Progenitor cell of endocrine pancreas (in vitro differentiated cells): ENCODE data around the gene IPCEF1. TPM values are rescaled to one million over a fixed set of nuclear protein-coding genes. Genes with fewer than 3 reads are reported as not detected.

ENCODE experiments used
- DNase-seq: peaks from one replicate; pipeline ENCODE4 v3.0.0; 2021; ENCODE audit warnings: low spot score; ENCODE audit not compliant: unreplicated experiment
- H3K27ac Mint-ChIP-seq: 2 replicates; pipeline ENCODE4 v1.8.0; 2021; ENCODE audit warnings: mild to moderate bottlenecking, moderate library complexity, mixed read lengths
- H3K27me3 Mint-ChIP-seq: 2 replicates; pipeline ENCODE4 v1.8.0; 2021; ENCODE audit warnings: mixed read lengths
- H3K36me3 Mint-ChIP-seq: 2 replicates; pipeline ENCODE4 v1.8.0; 2022; ENCODE audit warnings: mixed read lengths; ENCODE audit not compliant: insufficient read depth
- H3K4me1 Mint-ChIP-seq: 2 replicates; pipeline ENCODE4 v1.8.0; 2021; ENCODE audit warnings: low read depth, mixed read lengths
- H3K4me3 Mint-ChIP-seq: 2 replicates; pipeline ENCODE4 v1.8.0; 2021; ENCODE audit warnings: low read depth, mild to moderate bottlenecking, moderate library complexity, mixed read lengths
- H3K9me3 Mint-ChIP-seq: 2 replicates; pipeline ENCODE4 v1.8.0; 2021; ENCODE audit warnings: low read depth, mixed read lengths
- total RNA-seq: library from RNA; stranded (reverse); gene quantifications from 2 replicates; pipeline ENCODE4 v1.2.1, GENCODE V29; 2021
- TF ChIP-seq, protein P1 (sequence below): fragments of 200-600 bp; sonication (generic); IDR thresholded peaks from one replicate; pipeline ENCODE4 v1.5.0; 2021; ENCODE audit warnings: antibody characterized with exemption, mild to moderate bottlenecking; ENCODE audit not compliant: unreplicated experiment

Gene IPCEF1
- total RNA-seq, 1 donor from 2014 or later: 0.77 TPM

- TF ChIP-seq, protein P1, sequence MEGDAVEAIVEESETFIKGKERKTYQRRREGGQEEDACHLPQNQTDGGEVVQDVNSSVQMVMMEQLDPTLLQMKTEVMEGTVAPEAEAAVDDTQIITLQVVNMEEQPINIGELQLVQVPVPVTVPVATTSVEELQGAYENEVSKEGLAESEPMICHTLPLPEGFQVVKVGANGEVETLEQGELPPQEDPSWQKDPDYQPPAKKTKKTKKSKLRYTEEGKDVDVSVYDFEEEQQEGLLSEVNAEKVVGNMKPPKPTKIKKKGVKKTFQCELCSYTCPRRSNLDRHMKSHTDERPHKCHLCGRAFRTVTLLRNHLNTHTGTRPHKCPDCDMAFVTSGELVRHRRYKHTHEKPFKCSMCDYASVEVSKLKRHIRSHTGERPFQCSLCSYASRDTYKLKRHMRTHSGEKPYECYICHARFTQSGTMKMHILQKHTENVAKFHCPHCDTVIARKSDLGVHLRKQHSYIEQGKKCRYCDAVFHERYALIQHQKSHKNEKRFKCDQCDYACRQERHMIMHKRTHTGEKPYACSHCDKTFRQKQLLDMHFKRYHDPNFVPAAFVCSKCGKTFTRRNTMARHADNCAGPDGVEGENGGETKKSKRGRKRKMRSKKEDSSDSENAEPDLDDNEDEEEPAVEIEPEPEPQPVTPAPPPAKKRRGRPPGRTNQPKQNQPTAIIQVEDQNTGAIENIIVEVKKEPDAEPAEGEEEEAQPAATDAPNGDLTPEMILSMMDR: no peak
- Mint-ChIP-seq H3K4me1 (no peaks in the 10 kb centered on the region), H3K4me3 (no peak overlapping the region)
Observed at GRCh38 chr6:154359161-154359574, 2.6 kb upstream of the IPCEF1 start.

DNA sequence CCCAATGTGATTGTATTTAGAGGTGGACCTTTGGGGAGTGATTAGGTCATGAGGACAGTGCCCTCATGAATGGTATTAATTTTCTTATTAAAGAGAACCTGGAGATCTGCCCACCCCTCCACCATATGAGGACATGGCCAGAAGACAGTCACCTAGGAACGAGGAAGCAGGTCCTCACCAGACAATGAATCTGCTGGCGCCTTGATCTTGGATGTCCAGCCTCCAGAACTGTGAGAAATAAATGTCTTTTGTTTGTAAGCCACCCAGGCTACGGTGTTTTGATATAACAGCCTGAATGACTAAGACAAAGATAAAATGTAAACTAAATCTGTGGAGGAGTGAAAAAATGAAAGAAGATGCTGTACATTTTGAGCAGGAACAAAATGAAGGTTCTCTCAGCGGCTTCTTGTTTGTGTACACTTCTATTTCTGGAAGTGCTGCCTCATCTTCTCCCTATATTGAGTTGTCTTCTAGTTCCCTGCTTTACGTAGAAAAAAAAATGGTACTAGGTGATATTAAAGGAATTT, 1.5 kb upstream of the IPCEF1 start:
- no peak overlapping the region for H3K27ac Mint-ChIP-seq
- DNase-seq: no peak
- H3K36me3 Mint-ChIP-seq: no peaks in the 10 kb centered on the region
- no peaks in the 10 kb centered on the region for H3K9me3 Mint-ChIP-seq
- H3K4me1 Mint-ChIP-seq: no peaks in the 10 kb centered on the region
- no peaks in the 10 kb centered on the region for H3K27me3 Mint-ChIP-seq
- TF ChIP-seq, protein P1: no peak
- no peak overlapping the region for H3K4me3 Mint-ChIP-seq

More at GRCh38 chr6:154359161-154359574, 2.6 kb upstream of the IPCEF1 start:
- no peak for DNase-seq
- Mint-ChIP-seq H3K9me3 (no peaks in the 10 kb centered on the region), H3K27ac (no peak overlapping the region), H3K36me3 (no peaks in the 10 kb centered on the region), H3K27me3 (no peaks in the 10 kb centered on the region)

DNA sequence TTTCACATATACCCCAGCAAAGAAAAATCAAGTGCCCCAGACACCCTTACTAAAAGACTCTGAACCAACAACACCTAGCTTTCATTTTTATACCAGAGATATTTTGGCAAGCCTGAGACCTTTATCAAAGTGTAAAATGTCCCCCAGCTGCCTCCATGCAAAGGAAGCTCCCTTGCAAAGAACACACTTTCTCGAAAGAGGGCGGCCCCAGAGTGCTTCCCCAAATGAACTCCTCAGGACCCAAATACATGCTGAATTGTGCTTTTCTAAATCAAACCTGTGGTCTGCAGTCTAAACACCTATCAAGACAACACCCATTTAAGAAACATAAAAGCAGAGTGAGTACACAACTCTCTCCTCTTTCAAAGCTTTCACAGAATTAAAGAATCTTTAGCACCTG, 490 bp downstream of the IPCEF1 start:
- Mint-ChIP-seq H3K4me1 (no peaks in the 10 kb centered on the region), H3K9me3 (no peaks in the 10 kb centered on the region), H3K27me3 (no peaks in the 10 kb centered on the region), H3K36me3 (no peaks in the 10 kb centered on the region), H3K27ac (no peak overlapping the region), H3K4me3 (no peak overlapping the region)
- no peak for DNase-seq
- TF ChIP-seq, protein P1: no peak

- Mint-ChIP-seq H3K36me3 (no peaks in the 10 kb centered on the region), H3K4me3 (no peak overlapping the region), H3K9me3 (no peaks in the 10 kb centered on the region), H3K27ac (no peak overlapping the region), H3K4me1 (no peaks in the 10 kb centered on the region), H3K27me3 (no peaks in the 10 kb centered on the region)
- TF ChIP-seq, protein P1: no peak
- DNase-seq: no peak
Observed at GRCh38 chr6:154354265-154354777, 2.3 kb downstream of the IPCEF1 start.

- H3K27ac Mint-ChIP-seq: no peak overlapping the region
- no peaks in the 10 kb centered on the region for H3K9me3 Mint-ChIP-seq
- DNase-seq: no peak
- no peaks in the 10 kb centered on the region for H3K4me1 Mint-ChIP-seq
- no peaks in the 10 kb centered on the region for H3K27me3 Mint-ChIP-seq
- no peak overlapping the region for H3K4me3 Mint-ChIP-seq
- TF ChIP-seq, protein P1: no peak
- H3K36me3 Mint-ChIP-seq: no peaks in the 10 kb centered on the region
Observed at GRCh38 chr6:154353626-154354025, 3.0 kb downstream of the IPCEF1 start.
